Measurements from ENCODE around the gene ATP8A2.
"Not testable (repeated sequence)": the region's sequence is repeated elsewhere in the genome, so short reads cannot be mapped to it uniquely, and the experiment has no call there.

The ATP8A2 gene

GRCh38 chr13:25371875-25372283 is at the start of gene ATP8A2:
Gene ATP8A2, plus strand, starts transcription at chr13:25371974. Its CDS starts 239 bp downstream, at chr13:25372213.
- DNase-seq (ENCODE audit: low read depth): no peak

- DNase-seq (ENCODE audit: low read depth): no peak
These were observed 47.7 kb upstream of the ATP8A2 start for GRCh38 chr13:25324100-25324499.

- no peak for DNase-seq (ENCODE audit: low read depth)
These were observed 42.1 kb upstream of the ATP8A2 start for GRCh38 chr13:25329706-25330105.

GRCh38 chr13:25330541-25330940 is 41.2 kb upstream of the ATP8A2 start:
- DNase-seq (ENCODE audit: low read depth): no peak

GRCh38 chr13:25335856-25336255 is 35.9 kb upstream of the ATP8A2 start:
- no peak for DNase-seq (ENCODE audit: low read depth)

- no peak for DNase-seq (ENCODE audit: low read depth)
These were observed 26.2 kb upstream of the ATP8A2 start for GRCh38 chr13:25345576-25345975.

- no peak for DNase-seq (ENCODE audit: low read depth)
These were observed 24.6 kb upstream of the ATP8A2 start for GRCh38 chr13:25347151-25347550.

GRCh38 chr13:25351404-25351803 is 20.4 kb upstream of the ATP8A2 start:
- no peak for DNase-seq (ENCODE audit: low read depth)

- DNase-seq (ENCODE audit: low read depth): no peak
These were observed 19.5 kb upstream of the ATP8A2 start for GRCh38 chr13:25352230-25352629.

- no peak for DNase-seq (ENCODE audit: low read depth)
These were observed 19.0 kb upstream of the ATP8A2 start for GRCh38 chr13:25352806-25353205.

GRCh38 chr13:25353344-25353743 is 18.4 kb upstream of the ATP8A2 start:
- no peak for DNase-seq (ENCODE audit: low read depth)

GRCh38 chr13:25354377-25354776 is 17.4 kb upstream of the ATP8A2 start:
- DNase-seq (ENCODE audit: low read depth): no peak

- not testable (repeated sequence) for DNase-seq (ENCODE audit: low read depth)
These were observed 11.3 kb upstream of the ATP8A2 start for GRCh38 chr13:25360443-25360842.

GRCh38 chr13:25365720-25366235 is 6.0 kb upstream of the ATP8A2 start:
- DNase-seq (ENCODE audit: low read depth): no peak

- DNase-seq (ENCODE audit: low read depth): no peak
These were observed 458 bp upstream of the ATP8A2 start for GRCh38 chr13:25371158-25371874.

- DNase-seq (ENCODE audit: low read depth): no peak
These were observed 709 bp downstream of the ATP8A2 start for GRCh38 chr13:25372284-25373081.

GRCh38 chr13:25375727-25376358 is 4.1 kb downstream of the ATP8A2 start:
- DNase-seq (ENCODE audit: low read depth): peak; percentile 15

GRCh38 chr13:25377244-25377962 is 5.6 kb downstream of the ATP8A2 start:
- DNase-seq (ENCODE audit: low read depth): no peak

- no peak for DNase-seq (ENCODE audit: low read depth)
These were observed 6.8 kb downstream of the ATP8A2 start for GRCh38 chr13:25378528-25378927.

- DNase-seq (ENCODE audit: low read depth): no peak
These were observed 7.2 kb downstream of the ATP8A2 start for GRCh38 chr13:25379011-25379410.

GRCh38 chr13:25380082-25380481 is 8.3 kb downstream of the ATP8A2 start:
- no peak for DNase-seq (ENCODE audit: low read depth)

- DNase-seq (ENCODE audit: low read depth): no peak
These were observed 9.1 kb downstream of the ATP8A2 start for GRCh38 chr13:25380741-25381324.
